SK-MEL-5 (cell line): Measurements from ENCODE around the gene RBBP8. TPM values are rescaled to one million over a fixed set of nuclear protein-coding genes. Genes with fewer than 3 reads are reported as not detected.
"Not testable (repeated sequence)": the region's sequence is repeated elsewhere in the genome, so short reads cannot be mapped to it uniquely, and the experiment has no call there.

Source experiments
- DNase-seq: peaks from one replicate; pipeline ENCODE4 v3.0.0-alpha.2; 2016; ENCODE audit warnings: low read depth, low spot score
- in situ Hi-C: cut with HindIII; loops from 2 replicates; pipeline ENCODE4 v1.10.0; 2016; ENCODE audit warnings: low sequenced_read_pairs, high pct_unique_total_duplicates, low pct_unique_long_range_greater_than_20kb
- polyA plus RNA-seq, 2 experiments: library from polyadenylated mRNA; depleted of rRNA; stranded (reverse); fragments of >200 nt; gene quantifications; 2 replicates each; pipeline ENCODE4 v1.2.3, GENCODE V29; 2015
- total RNA-seq: library from RNA; depleted of rRNA; stranded (reverse); fragments of >200 nt; shearing (Covaris generic); gene quantifications from 2 replicates; pipeline ENCODE4 v1.2.3, GENCODE V29; 2014; rRNA removed

The RBBP8 gene
- 45.1 and 45.8 TPM in 2 replicates for total RNA-seq
- polyA plus RNA-seq (2015; cell fraction: cytosol; rRNA removed): 22.8 and 28.8 TPM in 2 replicates
- 8.5 and 24.3 TPM in 2 replicates for polyA plus RNA-seq (2015; cell fraction: nucleus; rRNA removed)

DNA sequence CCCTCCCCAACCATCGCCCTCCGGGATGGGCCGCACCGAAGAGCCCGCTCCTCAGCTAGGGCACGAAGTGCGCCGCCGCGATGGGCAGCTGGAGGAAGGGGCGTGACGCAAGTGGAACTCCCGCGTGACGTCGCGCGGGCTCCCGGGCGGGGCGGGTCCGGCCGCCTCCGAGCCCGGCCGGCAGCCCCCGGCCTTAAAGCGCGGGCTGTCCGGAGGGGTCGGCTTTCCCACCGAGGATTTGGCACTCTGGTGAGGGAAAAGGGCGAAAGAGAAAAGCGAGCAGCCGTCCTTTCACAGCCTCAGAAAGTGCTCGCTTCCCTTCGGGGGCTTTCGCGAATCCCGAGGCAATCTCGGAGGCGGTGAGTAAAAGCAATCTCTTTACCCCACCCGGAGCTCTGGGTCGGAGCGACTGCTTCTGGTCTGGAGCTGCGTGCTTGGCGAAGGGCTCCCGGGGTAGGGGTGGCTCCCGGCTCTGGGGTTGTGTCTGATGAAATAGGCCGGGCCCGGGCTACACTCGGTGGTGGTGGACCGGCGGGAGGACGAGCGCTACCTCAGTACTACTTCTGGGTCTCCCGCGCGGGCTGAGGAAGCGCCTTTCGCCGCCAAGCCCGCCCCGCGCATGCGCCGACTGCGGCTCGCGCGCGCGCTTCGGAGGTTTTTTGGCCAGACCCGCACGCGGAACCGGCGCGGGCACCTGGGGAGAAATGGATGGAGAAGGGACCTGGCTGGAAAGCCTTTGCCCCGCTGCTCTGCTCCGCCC is at the start of gene RBBP8:
Gene RBBP8 (plus strand): TSS at position 123 of the 760 bp plus-strand sequence. CDS start 3,524 bp downstream, outside the sequence.
- in situ Hi-C loops: no loop called here
- DNase-seq: peak; percentile 77

- in situ Hi-C loops: no loop called here
- DNase-seq: peak; percentile 9
Measured at GRCh38 chr18:22883827-22884226, 49.3 kb upstream of the RBBP8 start.

DNA sequence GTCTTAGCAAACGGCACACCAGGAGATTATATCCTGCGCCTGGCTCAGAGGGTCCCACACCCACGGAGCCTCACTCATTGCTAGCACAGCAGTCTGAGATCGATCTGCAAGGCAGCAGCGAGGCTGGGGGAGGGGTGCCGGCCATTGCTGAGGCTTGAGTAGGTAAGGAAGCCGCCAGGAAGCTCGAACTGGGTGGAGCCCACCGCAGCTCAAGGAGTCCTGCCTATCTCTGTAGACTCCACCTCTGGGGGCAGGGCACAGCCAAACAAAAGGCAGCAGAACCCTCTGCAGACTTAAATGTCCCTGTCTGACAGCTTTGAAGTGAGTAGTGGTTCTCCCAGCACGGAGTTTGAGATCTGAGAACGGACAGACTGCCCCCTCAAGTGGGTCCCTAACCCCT is 47.4 kb upstream of the RBBP8 start:
- DNase-seq, in situ Hi-C loops: not testable (repeated sequence)

GRCh38 chr18:22899421-22899820 is 33.7 kb upstream of the RBBP8 start:
- in situ Hi-C loops: no loop called here
- DNase-seq: no peak

GRCh38 chr18:22900558-22901238 is 32.4 kb upstream of the RBBP8 start:
- in situ Hi-C loops: no loop called here

DNA sequence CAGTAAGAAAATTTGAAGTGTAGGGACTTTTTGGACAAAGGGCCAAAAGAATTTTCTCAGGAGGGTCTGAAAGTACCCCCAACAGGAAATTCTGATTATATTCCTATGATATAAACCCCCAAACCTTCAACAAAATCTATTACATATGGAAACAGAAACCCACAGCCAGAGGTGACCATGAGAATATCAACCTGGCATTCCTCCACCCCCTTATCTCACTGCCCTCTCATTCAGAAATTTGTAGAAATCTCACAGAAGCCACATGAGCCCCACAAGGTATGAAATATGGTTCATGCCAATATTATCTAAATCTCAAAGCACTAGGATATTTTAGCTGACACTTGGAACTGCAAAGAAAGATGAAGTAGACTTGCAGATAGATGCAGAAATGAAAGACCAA is 31.0 kb upstream of the RBBP8 start:
- in situ Hi-C loops: no loop called here

More at GRCh38 chr18:22900558-22901238, 32.4 kb upstream of the RBBP8 start:
- DNase-seq: no peak

GRCh38 chr18:22903248-22903647 is 29.9 kb upstream of the RBBP8 start:
- DNase-seq, in situ Hi-C loops: not testable (repeated sequence)

More for the DNA sequence above, 31.0 kb upstream of the RBBP8 start:
- DNase-seq: no peak

- in situ Hi-C loops: no loop called here
- no peak for DNase-seq
Measured at GRCh38 chr18:22912149-22912548, 21.0 kb upstream of the RBBP8 start.

DNA sequence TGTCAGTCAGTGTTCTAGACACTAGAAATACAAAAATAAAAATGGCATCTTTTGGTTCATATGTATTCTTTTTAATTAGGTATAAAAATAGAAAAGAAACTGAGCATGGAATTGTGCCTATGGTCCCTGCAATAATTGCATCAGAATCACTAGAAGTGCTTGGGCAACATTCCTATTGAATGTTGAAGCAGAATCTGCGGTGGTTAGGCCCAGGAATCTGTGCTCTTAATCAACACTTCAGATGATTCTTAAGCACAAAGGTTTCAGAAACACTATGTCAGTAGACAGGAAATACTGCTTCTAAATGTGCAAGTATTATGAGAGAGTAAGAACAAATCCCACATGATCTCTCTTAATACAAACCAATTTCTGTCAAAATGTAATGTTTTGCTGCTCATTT is 20.3 kb upstream of the RBBP8 start:
- in situ Hi-C loops: no loop called here
- DNase-seq: no peak

DNA sequence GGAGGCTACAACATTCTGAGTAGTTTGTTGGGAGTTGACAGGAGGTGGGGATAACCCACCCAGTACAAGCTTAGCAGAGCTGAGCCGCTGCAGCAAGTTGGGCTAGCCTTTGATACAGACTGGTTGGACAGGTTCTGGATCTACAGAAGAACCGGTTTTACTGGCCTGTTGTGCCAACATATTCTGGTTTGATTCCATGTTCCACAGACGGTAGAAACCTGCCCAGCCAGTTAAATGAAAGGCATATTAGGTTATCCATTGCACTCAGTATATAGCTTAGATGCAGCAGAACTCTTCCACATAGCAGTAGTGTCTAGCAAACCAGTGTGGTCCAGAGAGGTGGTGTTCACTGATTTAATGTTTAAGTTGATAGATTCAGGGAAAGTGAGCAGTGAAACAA is 19.3 kb upstream of the RBBP8 start:
- in situ Hi-C loops: no loop called here

GRCh38 chr18:22914633-22915032 is 18.5 kb upstream of the RBBP8 start:
- DNase-seq: no peak
- in situ Hi-C loops: no loop called here

More for the DNA sequence above, 19.3 kb upstream of the RBBP8 start:
- no peak for DNase-seq

- DNase-seq: no peak
- in situ Hi-C loops: no loop called here
Measured at GRCh38 chr18:22915337-22915736, 17.8 kb upstream of the RBBP8 start.

- in situ Hi-C loops: no loop called here
- no peak for DNase-seq
Measured at GRCh38 chr18:22921772-22922171, 11.4 kb upstream of the RBBP8 start.

DNA sequence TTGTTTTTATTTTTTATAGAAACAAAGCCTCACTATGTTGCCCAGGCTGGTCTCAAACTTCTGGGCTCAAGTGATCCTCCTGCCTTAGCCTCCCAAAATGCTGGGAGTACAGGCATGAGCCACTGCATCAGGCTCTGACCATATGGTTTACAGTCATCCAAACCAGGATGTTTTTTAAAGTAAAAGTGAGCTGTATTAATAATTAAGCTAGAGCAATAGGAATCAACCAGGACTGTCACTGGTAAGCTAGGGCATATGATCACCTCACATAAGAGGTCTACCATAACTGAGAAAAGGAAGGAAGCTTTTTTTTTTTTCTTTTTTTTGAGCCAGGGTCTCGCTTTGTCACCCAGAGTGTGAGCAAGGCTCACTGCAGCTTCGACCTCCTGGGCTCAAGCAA is 8.5 kb upstream of the RBBP8 start:
- in situ Hi-C loops: no loop called here
- no peak for DNase-seq

DNA sequence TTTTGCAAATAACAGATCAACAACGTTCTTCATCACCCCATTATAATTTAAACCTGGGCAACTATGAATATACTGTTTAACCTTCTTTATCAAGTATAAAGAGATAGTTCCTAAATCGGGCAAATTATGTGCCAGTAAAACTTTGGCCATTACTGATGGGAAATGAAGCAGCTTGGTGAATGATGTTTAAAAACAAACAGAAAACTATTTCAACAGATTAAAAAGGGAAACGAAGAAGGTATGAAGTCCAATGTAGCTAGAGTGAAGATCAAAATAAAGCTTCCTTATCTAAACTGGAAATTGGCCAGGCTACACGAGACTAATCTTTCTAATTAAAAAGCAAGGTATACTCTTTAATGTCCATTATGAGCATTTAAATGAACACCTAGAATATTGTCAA is 6.7 kb upstream of the RBBP8 start:
- in situ Hi-C loops: no loop called here

GRCh38 chr18:22928339-22928738 is 4.8 kb upstream of the RBBP8 start:
- in situ Hi-C loops: no loop called here
- no peak for DNase-seq

More for the DNA sequence above, 6.7 kb upstream of the RBBP8 start:
- no peak for DNase-seq

DNA sequence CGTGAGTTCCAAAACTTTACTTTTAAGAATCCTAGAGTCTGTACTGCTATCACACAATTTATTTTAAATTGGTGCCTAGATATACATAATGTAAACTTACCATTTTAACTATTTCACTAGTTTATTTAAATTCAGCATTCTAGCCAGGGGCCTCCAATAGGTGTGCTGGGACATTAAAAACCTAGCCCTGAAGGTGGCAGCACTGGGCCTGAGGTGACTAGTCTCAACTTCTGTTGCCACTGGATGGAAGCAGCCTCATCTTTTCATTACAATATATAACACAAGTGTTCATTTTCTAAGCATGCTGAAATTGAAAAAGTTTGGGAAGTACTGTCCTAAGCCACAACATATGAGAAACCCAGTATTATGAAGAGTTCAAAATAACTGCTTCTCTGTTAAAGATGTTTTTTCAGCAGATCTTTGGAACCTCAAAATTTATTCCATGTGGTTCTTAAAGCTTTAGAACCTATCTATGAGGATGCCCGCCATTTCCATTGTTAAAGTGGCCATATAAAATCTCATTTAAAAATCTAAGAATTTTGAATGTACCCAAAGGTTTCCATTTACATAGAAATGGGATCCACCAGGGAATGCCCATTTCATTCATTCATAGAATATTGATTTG is 2.9 kb upstream of the RBBP8 start:
- DNase-seq: peak; percentile 76
- in situ Hi-C loops: no loop called here

GRCh38 chr18:22932885-22933205 is 283 bp upstream of the RBBP8 start:
- in situ Hi-C loops: no loop called here

More at GRCh38 chr18:22932885-22933205, 283 bp upstream of the RBBP8 start:
- DNase-seq: no peak
